Measurements from ENCODE around the gene PPP6R2.

DNA sequence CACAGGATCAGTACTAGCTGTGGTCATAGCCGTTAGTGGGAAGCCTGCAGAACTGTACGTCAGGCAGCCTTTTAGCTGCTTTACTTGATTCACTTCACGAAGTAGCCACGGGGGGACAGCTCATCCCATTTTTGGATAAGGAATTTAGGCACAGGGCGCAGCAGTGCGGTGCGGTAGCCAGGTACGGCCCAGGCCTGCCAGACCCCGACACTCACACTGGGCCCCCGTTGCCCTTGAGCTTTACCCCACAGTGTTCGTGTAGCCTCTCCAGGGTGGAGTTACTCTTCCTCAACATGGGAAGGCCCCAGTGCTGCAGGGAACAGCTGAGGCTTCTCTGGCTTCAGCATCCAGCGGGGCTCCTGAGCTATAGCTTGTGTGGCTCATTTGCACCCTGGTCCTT is 72.3 kb downstream of the PPP6R2 start:
- TF ChIP-seq, protein P1, sequence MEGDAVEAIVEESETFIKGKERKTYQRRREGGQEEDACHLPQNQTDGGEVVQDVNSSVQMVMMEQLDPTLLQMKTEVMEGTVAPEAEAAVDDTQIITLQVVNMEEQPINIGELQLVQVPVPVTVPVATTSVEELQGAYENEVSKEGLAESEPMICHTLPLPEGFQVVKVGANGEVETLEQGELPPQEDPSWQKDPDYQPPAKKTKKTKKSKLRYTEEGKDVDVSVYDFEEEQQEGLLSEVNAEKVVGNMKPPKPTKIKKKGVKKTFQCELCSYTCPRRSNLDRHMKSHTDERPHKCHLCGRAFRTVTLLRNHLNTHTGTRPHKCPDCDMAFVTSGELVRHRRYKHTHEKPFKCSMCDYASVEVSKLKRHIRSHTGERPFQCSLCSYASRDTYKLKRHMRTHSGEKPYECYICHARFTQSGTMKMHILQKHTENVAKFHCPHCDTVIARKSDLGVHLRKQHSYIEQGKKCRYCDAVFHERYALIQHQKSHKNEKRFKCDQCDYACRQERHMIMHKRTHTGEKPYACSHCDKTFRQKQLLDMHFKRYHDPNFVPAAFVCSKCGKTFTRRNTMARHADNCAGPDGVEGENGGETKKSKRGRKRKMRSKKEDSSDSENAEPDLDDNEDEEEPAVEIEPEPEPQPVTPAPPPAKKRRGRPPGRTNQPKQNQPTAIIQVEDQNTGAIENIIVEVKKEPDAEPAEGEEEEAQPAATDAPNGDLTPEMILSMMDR (IDR thresholded peaks at IDR 0.05), result no peak
- TF ChIP-seq, protein P2, sequence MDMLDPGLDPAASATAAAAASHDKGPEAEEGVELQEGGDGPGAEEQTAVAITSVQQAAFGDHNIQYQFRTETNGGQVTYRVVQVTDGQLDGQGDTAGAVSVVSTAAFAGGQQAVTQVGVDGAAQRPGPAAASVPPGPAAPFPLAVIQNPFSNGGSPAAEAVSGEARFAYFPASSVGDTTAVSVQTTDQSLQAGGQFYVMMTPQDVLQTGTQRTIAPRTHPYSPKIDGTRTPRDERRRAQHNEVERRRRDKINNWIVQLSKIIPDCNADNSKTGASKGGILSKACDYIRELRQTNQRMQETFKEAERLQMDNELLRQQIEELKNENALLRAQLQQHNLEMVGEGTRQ (CRISPR knock-in tag; IDR thresholded peaks at IDR 0.05), result no peak
- TF ChIP-seq ESRRA (CRISPR knock-in tag; IDR thresholded peaks at IDR 0.05; ENCODE audit: borderline replicate concordance) (no peak), ELF4 (CRISPR knock-in tag; IDR thresholded peaks at IDR 0.05; ENCODE audit: low read depth) (no peak), GABPB1 (CRISPR knock-in tag; IDR thresholded peaks at IDR 0.05) (no peak)
- TF ChIP-seq, protein P3, sequence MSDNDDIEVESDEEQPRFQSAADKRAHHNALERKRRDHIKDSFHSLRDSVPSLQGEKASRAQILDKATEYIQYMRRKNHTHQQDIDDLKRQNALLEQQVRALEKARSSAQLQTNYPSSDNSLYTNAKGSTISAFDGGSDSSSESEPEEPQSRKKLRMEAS (CRISPR knock-in tag; IDR thresholded peaks at IDR 0.05), result no peak
